ENCODE data around the gene CENPF. TPM values are rescaled to one million over a fixed set of nuclear protein-coding genes. Genes with fewer than 3 reads are reported as not detected.

CENPF gene
- total RNA-seq, 1 experiment from 2014 or later, result 113 TPM

DNA sequence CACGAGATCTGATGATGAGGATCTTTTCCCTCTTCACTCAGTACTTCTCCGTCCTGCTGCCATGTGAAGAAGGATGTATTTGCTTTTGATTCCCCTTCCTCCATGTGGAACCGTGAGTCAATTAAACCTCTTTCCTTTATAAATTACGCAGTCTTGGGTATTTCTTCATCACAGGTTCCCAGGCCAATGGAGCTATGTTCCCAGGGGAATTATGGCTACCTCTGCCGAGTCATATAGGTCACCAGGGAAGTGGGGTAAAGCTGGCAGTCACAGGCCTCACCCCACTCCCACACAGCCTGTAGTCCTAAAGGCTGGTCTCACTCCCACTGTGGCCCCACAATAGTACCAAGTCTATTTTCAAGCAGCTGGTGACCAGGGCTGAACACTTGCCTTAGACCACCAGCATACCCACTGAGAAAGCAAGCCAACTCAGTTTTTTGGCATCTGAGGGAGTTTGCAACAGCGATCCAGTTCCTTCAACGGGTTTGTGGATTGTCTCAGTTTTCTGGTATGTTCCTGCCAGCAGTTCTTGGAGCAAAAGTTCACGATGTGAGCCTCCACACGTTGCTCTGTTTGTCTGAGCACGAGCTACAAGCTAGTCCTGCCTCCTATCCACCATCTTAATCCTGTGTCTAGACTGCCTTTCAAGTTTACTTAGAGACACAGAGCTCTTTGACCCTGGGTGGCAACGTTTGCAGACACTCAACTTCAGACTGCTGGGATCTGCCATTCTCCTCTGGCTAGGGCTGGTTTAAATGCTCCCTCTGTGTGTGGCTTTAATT is 104.5 kb downstream of the CENPF start:
- H2BK12ac ChIP-seq (ENCODE audit: insufficient read length, low read depth, low read length), result no peak overlapping the region
- no peak overlapping the region for H3K23ac ChIP-seq (ENCODE audit: insufficient read length, low read depth, low read length)
- no peak overlapping the region for H4K8ac ChIP-seq (replicated peaks; ENCODE audit: insufficient read length, low read depth, low read length)
- no peak overlapping the region for H3K27ac ChIP-seq (ENCODE audit: insufficient read length, low read depth, low read length)
- no peaks in the 10 kb centered on the region for H3K23me2 ChIP-seq (ENCODE audit: insufficient read length, low read depth, low read length, poor library complexity, severe bottlenecking)
- Mint-ChIP-seq H3K27me3 (ENCODE audit: low read depth) (no peaks in the 10 kb centered on the region; the same call in 1 of the 2 replicates), H3K9me3 (peaks cover 0 to 2% of the 10 kb centered on the region in 2 experiments; a peak in 4 of 5 replicates), H3K4me3 (no peak overlapping the region), H3K4me1 (no peaks in the 10 kb centered on the region), H3K36me3 (ENCODE audit: insufficient read depth in 1 of 3, low read depth in 3 of 3) (no peaks in the 10 kb centered on the region), H3K27ac (no peak overlapping the region)
- no peak overlapping the region for H2BK5ac ChIP-seq (ENCODE audit: insufficient read length, low read length)
- no peak overlapping the region for H3K56ac ChIP-seq (ENCODE audit: insufficient read length, low read depth, low read length)
- H3K4me2 ChIP-seq (ENCODE audit: insufficient read depth, insufficient read length, low read length), result no peak overlapping the region
- no peak overlapping the region for H3K14ac ChIP-seq (ENCODE audit: insufficient read depth, low read length)
- H3K27me3 ChIP-seq (ENCODE audit: insufficient read depth, low read length), result no peaks in the 10 kb centered on the region
- H3T11ph ChIP-seq (ENCODE audit: low read length), result no peak overlapping the region
- no peak overlapping the region for H3K9ac ChIP-seq (ENCODE audit: extremely low read depth, insufficient read length, low read length)
- H3K4ac ChIP-seq (ENCODE audit: low read depth, low read length), result no peak overlapping the region
- no CpG with 5 or more reads among the region's 11 CpGs for WGBS (ENCODE audit: extremely low coverage, insufficient read length, low lambda C conversion rate)
- TF ChIP-seq, protein P1, sequence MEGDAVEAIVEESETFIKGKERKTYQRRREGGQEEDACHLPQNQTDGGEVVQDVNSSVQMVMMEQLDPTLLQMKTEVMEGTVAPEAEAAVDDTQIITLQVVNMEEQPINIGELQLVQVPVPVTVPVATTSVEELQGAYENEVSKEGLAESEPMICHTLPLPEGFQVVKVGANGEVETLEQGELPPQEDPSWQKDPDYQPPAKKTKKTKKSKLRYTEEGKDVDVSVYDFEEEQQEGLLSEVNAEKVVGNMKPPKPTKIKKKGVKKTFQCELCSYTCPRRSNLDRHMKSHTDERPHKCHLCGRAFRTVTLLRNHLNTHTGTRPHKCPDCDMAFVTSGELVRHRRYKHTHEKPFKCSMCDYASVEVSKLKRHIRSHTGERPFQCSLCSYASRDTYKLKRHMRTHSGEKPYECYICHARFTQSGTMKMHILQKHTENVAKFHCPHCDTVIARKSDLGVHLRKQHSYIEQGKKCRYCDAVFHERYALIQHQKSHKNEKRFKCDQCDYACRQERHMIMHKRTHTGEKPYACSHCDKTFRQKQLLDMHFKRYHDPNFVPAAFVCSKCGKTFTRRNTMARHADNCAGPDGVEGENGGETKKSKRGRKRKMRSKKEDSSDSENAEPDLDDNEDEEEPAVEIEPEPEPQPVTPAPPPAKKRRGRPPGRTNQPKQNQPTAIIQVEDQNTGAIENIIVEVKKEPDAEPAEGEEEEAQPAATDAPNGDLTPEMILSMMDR (conservative IDR thresholded peaks at IDR 0.05), result no peak
- H2BK15ac ChIP-seq (ENCODE audit: low read depth, low read length), result no peak overlapping the region
- no peak overlapping the region for H4K5ac ChIP-seq (ENCODE audit: insufficient read length, low read depth, low read length)
- no peak overlapping the region for H4K91ac ChIP-seq (ENCODE audit: insufficient read length, low read depth, low read length)
- no peak overlapping the region for H2AFZ ChIP-seq (ENCODE audit: low read length)
- H2AK5ac ChIP-seq (ENCODE audit: insufficient read length, low read length), result no peak overlapping the region
- H3K79me2 ChIP-seq (ENCODE audit: insufficient read depth, low read length), result no peaks in the 10 kb centered on the region
- no peak for DNase-seq
- no peaks in the 10 kb centered on the region for H4K20me1 ChIP-seq (ENCODE audit: control insufficient read depth, insufficient read depth, insufficient read length)
- H3K9me3 ChIP-seq (ENCODE audit: control insufficient read depth, low read depth, low read length), result no peaks in the 10 kb centered on the region
- H3K4me1 ChIP-seq (ENCODE audit: insufficient read depth, low read length), result no peaks in the 10 kb centered on the region
- no peaks in the 10 kb centered on the region for H3K79me1 ChIP-seq (ENCODE audit: insufficient read depth, low read depth, low read length, poor library complexity, severe bottlenecking)
- no peak overlapping the region for H3K18ac ChIP-seq (ENCODE audit: insufficient read length, low read depth, low read length)
- no peak overlapping the region for H2BK120ac ChIP-seq (ENCODE audit: low read depth, low read length, poor library complexity, severe bottlenecking)
- H2BK20ac ChIP-seq (ENCODE audit: low read depth, low read length, poor library complexity, severe bottlenecking), result no peak overlapping the region

Measured in H9 (cell line).